SK-N-SH (cell line): ENCODE data around the gene ZNF526.

Experiments used
- FOXJ3 ChIP-seq: sonication (generic); formaldehyde crosslinking; IDR thresholded peaks from 2 replicates; pipeline ENCODE4 v1.5.1; 2020; ENCODE audit warnings: mild to moderate bottlenecking, missing genetic modification reagents
- MXI1 ChIP-seq: IDR thresholded peaks from 2 replicates; pipeline ENCODE4 v1.6.1; 2012; ENCODE audit warnings: mild to moderate bottlenecking, low read depth, low read length, improper control_type of control experiment
- POLR2AphosphoS5 ChIP-seq: IDR thresholded peaks from 2 replicates; pipeline ENCODE4 v1.6.1; 2012; ENCODE audit warnings: low read depth, low read length
- RFX5 ChIP-seq: IDR thresholded peaks from 2 replicates; pipeline ENCODE4 v1.6.1; 2012; ENCODE audit warnings: mild to moderate bottlenecking, improper control_type of control experiment, low read length
- SMC3 ChIP-seq: IDR thresholded peaks from 2 replicates; pipeline ENCODE4 v1.6.1; 2012; ENCODE audit warnings: low read depth, low read length, improper control_type of control experiment
- TF ChIP-seq, protein P1 (sequence below): fragments of 200-600 bp; sonication (generic); IDR thresholded peaks from 2 replicates; pipeline ENCODE4 v1.6.1; 2017; ENCODE audit warnings: antibody characterized with exemption, mild to moderate bottlenecking, moderate library complexity
- TF ChIP-seq, protein P2 (sequence below): IDR thresholded peaks from 2 replicates; pipeline ENCODE4 v1.6.1; 2012; ENCODE audit warnings: mild to moderate bottlenecking, low read depth, low read length, moderate library complexity

DNA sequence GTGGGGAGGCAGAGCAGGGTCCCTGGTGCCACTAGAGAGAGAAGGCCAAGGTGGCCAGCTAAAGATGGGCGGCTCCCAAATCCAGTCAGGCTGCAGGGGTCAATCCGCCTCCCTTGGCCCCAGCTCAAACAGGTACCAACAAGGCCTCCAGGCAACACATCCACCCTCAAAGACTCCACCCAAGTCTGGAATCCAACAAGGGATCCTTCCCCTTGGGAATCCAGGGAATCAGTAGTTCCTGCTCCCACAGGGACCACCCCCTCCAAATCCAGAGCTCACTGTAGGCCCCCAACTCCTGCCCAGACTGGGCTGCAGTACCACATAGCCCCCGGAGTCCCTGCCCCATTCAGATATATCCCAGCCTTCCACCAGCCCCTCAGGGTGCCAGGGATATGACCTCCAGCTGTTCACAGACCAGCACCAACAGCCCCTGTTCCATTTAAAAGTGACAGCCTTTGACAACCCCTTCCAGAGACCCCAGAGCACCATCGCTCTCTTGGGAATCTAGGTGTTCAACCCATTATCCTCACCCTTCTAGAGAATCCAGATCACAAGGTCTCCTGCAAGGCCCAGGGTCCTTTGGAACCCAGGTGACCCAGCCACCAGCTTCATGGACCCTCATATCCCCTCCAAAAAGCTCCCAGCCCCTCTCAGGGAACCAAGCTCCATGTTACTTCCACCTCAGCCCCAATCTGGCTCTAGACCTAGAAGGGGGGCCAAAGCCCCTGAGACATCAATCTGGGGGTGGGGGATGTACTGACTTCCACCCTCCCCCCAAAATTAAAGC is 31.7 kb downstream of the ZNF526 start:
- TF ChIP-seq, protein P1, sequence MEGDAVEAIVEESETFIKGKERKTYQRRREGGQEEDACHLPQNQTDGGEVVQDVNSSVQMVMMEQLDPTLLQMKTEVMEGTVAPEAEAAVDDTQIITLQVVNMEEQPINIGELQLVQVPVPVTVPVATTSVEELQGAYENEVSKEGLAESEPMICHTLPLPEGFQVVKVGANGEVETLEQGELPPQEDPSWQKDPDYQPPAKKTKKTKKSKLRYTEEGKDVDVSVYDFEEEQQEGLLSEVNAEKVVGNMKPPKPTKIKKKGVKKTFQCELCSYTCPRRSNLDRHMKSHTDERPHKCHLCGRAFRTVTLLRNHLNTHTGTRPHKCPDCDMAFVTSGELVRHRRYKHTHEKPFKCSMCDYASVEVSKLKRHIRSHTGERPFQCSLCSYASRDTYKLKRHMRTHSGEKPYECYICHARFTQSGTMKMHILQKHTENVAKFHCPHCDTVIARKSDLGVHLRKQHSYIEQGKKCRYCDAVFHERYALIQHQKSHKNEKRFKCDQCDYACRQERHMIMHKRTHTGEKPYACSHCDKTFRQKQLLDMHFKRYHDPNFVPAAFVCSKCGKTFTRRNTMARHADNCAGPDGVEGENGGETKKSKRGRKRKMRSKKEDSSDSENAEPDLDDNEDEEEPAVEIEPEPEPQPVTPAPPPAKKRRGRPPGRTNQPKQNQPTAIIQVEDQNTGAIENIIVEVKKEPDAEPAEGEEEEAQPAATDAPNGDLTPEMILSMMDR: no peak
- TF ChIP-seq POLR2AphosphoS5: no peak
- TF ChIP-seq, protein P2, sequence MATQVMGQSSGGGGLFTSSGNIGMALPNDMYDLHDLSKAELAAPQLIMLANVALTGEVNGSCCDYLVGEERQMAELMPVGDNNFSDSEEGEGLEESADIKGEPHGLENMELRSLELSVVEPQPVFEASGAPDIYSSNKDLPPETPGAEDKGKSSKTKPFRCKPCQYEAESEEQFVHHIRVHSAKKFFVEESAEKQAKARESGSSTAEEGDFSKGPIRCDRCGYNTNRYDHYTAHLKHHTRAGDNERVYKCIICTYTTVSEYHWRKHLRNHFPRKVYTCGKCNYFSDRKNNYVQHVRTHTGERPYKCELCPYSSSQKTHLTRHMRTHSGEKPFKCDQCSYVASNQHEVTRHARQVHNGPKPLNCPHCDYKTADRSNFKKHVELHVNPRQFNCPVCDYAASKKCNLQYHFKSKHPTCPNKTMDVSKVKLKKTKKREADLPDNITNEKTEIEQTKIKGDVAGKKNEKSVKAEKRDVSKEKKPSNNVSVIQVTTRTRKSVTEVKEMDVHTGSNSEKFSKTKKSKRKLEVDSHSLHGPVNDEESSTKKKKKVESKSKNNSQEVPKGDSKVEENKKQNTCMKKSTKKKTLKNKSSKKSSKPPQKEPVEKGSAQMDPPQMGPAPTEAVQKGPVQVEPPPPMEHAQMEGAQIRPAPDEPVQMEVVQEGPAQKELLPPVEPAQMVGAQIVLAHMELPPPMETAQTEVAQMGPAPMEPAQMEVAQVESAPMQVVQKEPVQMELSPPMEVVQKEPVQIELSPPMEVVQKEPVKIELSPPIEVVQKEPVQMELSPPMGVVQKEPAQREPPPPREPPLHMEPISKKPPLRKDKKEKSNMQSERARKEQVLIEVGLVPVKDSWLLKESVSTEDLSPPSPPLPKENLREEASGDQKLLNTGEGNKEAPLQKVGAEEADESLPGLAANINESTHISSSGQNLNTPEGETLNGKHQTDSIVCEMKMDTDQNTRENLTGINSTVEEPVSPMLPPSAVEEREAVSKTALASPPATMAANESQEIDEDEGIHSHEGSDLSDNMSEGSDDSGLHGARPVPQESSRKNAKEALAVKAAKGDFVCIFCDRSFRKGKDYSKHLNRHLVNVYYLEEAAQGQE: no peak
- no peak for TF ChIP-seq SMC3
- TF ChIP-seq FOXJ3 (CRISPR knock-in tag): no peak
- TF ChIP-seq MXI1: no peak
- no peak for TF ChIP-seq RFX5
